Liver (tissue), 9 donors: ENCODE results near the gene ENHO. TPM values are rescaled to one million over a fixed set of nuclear protein-coding genes. Genes with fewer than 3 reads are reported as not detected.

Source experiments
- DNase-seq: peaks from one replicate; pipeline ENCODE4 v3.0.0-alpha.2; 2017; ENCODE audit warnings: low spot score
- H3K27ac ChIP-seq, 2 donors: one replicate each; pipeline ENCODE4 v1.7.0; 2013; ENCODE audit warnings: inconsistent platforms in 2 of 2, low read length in 2 of 2, control low read depth in 1 of 2, low read depth in 1 of 2, mild to moderate bottlenecking in 1 of 2
- H3K27me3 ChIP-seq, 4 donors: one replicate each; pipeline versions ENCODE4 v1.6.1 to v1.7.0; 2013; ENCODE audit warnings: low read length in 3 of 4, inconsistent platforms in 1 of 4, mild to moderate bottlenecking in 1 of 4, moderate library complexity in 1 of 4; ENCODE audit not compliant: control insufficient read depth in 4 of 4, insufficient read depth in 4 of 4
- H3K36me3 ChIP-seq, 4 donors: one replicate each; pipeline versions ENCODE4 v1.6.1 to v1.7.0; 2013; ENCODE audit warnings: low read length in 3 of 4, mild to moderate bottlenecking in 3 of 4, low read depth in 1 of 4, moderate library complexity in 1 of 4; ENCODE audit not compliant: control insufficient read depth in 4 of 4, insufficient read depth in 3 of 4
- H3K4me1 ChIP-seq, 4 donors: one replicate each; pipeline versions ENCODE4 v1.6.1 to v1.7.0; 2013; ENCODE audit warnings: low read length in 3 of 4, mild to moderate bottlenecking in 3 of 4, moderate library complexity in 1 of 4; ENCODE audit not compliant: control insufficient read depth in 4 of 4, insufficient read depth in 4 of 4
- H3K4me3 ChIP-seq, 3 donors: one replicate each; pipeline versions ENCODE4 v1.6.1 to v1.7.0; 2013; ENCODE audit warnings: low read length in 3 of 3, control low read depth in 1 of 3, low read depth in 1 of 3, mild to moderate bottlenecking in 1 of 3
- H3K9ac ChIP-seq, 2 donors: one replicate each; pipeline ENCODE4 v1.7.0; 2013; ENCODE audit warnings: low read length in 2 of 2, mild to moderate bottlenecking in 2 of 2, moderate library complexity in 2 of 2, control low read depth in 1 of 2, low read depth in 1 of 2
- H3K9me3 ChIP-seq, 4 donors: one replicate each; pipeline versions ENCODE4 v1.6.1 to v1.7.0; 2013; ENCODE audit warnings: low read length in 3 of 4; ENCODE audit not compliant: control insufficient read depth in 4 of 4
- EGR1 ChIP-seq, 2 donors: IDR thresholded peaks; 2 replicates each; pipeline ENCODE4 v1.6.1; 2016 to 2018; ENCODE audit warnings: antibody characterized with exemption in 2 of 2, low read depth in 2 of 2
- FOXA1 ChIP-seq: IDR thresholded peaks from 2 replicates; pipeline ENCODE4 v1.6.1; 2016; ENCODE audit warnings: antibody characterized with exemption
- FOXA2 ChIP-seq: IDR thresholded peaks from 2 replicates; pipeline ENCODE4 v1.6.1; 2016; ENCODE audit warnings: antibody characterized with exemption
- HNF4A ChIP-seq, 2 donors: conservative IDR thresholded peaks; 2 replicates each; pipeline ENCODE4 v1.6.1; 2016; ENCODE audit warnings: antibody characterized with exemption in 2 of 2, mild to moderate bottlenecking in 2 of 2
- HNF4G ChIP-seq: IDR thresholded peaks from 2 replicates; pipeline ENCODE4 v1.6.1; 2016; ENCODE audit warnings: antibody characterized with exemption
- JUND ChIP-seq, 2 donors: IDR thresholded peaks; 2 replicates each; pipeline ENCODE4 v1.6.1; 2016; ENCODE audit warnings: antibody characterized with exemption in 2 of 2
- NR2F2 ChIP-seq: IDR thresholded peaks from 2 replicates; pipeline ENCODE4 v1.6.1; 2016; ENCODE audit warnings: antibody characterized with exemption
- RAD21 ChIP-seq, 2 donors: IDR thresholded peaks; 2 replicates each; pipeline ENCODE4 v1.6.1; 2016; ENCODE audit warnings: antibody characterized with exemption in 2 of 2, mild to moderate bottlenecking in 2 of 2
- RXRA ChIP-seq, 2 donors: IDR thresholded peaks; 2 replicates each; pipeline ENCODE4 v1.6.1; 2017 to 2018; ENCODE audit warnings: antibody characterized with exemption in 2 of 2, mild to moderate bottlenecking in 1 of 2
- SP1 ChIP-seq: IDR thresholded peaks from 2 replicates; pipeline ENCODE4 v1.6.1; 2018; ENCODE audit warnings: antibody characterized with exemption, mild to moderate bottlenecking
- TAF1 ChIP-seq: conservative IDR thresholded peaks from 2 replicates; pipeline ENCODE4 v1.6.1; 2016; ENCODE audit warnings: antibody characterized with exemption, mild to moderate bottlenecking
- YY1 ChIP-seq: IDR thresholded peaks from 2 replicates; pipeline ENCODE4 v1.6.1; 2016; ENCODE audit warnings: antibody characterized with exemption, mild to moderate bottlenecking
- ZBTB33 ChIP-seq: IDR thresholded peaks from 2 replicates; pipeline ENCODE4 v1.6.1; 2016; ENCODE audit warnings: antibody characterized with exemption
- WGBS: extraction: QIAGEN DNeasy Blood & Tissue Kit; methylation state at CpG from one replicate; pipeline ENCODE4 v1.1.7; 2013; 5-methylcytosine and 5-hydroxymethylcytosine counted together
- polyA plus RNA-seq, 2 donors: library from polyadenylated mRNA; stranded (reverse) in 1 of 2; unstranded in 1 of 2; fragments of 200-250 nt in 1 of 2; fragments of >200 nt in 1 of 2; fragmentation: Nextera tagmentation in 1 of 2; extraction: Ambion mirVana in 1 of 2; gene quantifications; one replicate each; pipeline versions ENCODE4 v1.2.1 to v1.2.3, GENCODE V29; 2013 to 2015
- total RNA-seq, 2 donors: library from RNA; depleted of rRNA; stranded (reverse); fragments of >200 nt; gene quantifications; one replicate each; pipeline ENCODE4 v1.2.3, GENCODE V29; 2014
- TF ChIP-seq, protein P1 (sequence below): fragments of 150-350 bp; IDR thresholded peaks from 2 replicates; pipeline ENCODE4 v1.5.1; 2017; ENCODE audit warnings: improper control_type of control experiment, low read depth, low read length; ENCODE audit not compliant: missing input control
- TF ChIP-seq, protein P2 (sequence below): IDR thresholded peaks from 2 replicates; pipeline ENCODE4 v1.6.1; 2016; ENCODE audit warnings: antibody characterized with exemption, mild to moderate bottlenecking
- TF ChIP-seq, protein P3 (sequence below): IDR thresholded peaks from 2 replicates; pipeline ENCODE4 v1.6.1; 2016; ENCODE audit warnings: antibody characterized with exemption
- TF ChIP-seq, protein P4 (sequence below): IDR thresholded peaks from 2 replicates; pipeline ENCODE4 v1.6.1; 2016; ENCODE audit warnings: antibody characterized with exemption
- donor health status: healthy.
- donor health status: healthy.
- donor health status: healthy.
- donor health status: healthy.
- donor health status: healthy.

Gene ENHO
- total and polyA plus RNA-seq, 4 donors = 0.67 to 9.6 (median 1.9) TPM

DNA sequence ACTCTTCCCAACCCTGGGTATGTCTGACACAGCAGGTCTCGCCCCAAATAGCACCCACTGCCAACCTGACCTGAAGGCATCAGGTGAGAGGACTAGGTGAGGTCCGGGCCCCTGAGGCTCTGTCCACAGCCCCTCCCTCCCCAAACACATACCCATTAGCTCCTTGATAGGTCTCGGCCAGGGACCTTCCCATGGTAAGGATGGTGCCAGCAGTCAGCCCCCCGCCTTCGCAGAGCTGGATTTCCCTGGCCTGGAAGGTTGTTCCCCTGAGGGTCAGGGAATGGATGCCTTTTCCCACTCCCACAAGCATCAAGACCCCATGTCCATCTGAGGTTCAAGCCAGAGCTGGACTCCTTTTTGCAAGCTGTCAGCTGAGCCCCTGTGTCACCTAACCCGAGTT lies 2.7 kb downstream of the ENHO start:
- no peak for TF ChIP-seq JUND (IDR thresholded peaks at IDR 0.05)
- no peak for TF ChIP-seq NR2F2
- no peak for TF ChIP-seq EGR1 (IDR thresholded peaks at IDR 0.05; ENCODE audit: low read depth in 2 of 2)
- TF ChIP-seq TAF1 = no peak
- no peaks in the 10 kb centered on the region for H3K9me3 ChIP-seq
- H3K4me1 ChIP-seq = peaks cover 8 to 34% (median 24%) of the 10 kb centered on the region in 4 donors
- H3K27ac ChIP-seq = no peak overlapping the region
- no peaks in the 10 kb centered on the region for H3K27me3 ChIP-seq
- no peak overlapping the region for H3K9ac ChIP-seq
- DNase-seq = no peak
- WGBS = 86% methylated on average over 6 of the region's 6 CpGs
- H3K4me3 ChIP-seq = no peak overlapping the region
- no peaks in the 10 kb centered on the region for H3K36me3 ChIP-seq

GRCh38 chr9:34519321-34520020 lies 3.3 kb downstream of the ENHO start:
- Histone ChIP-seq H3K27ac (no peak overlapping the region), H3K36me3 (no peaks in the 10 kb centered on the region), H3K4me3 (no peak overlapping the region), H3K27me3 (no peaks in the 10 kb centered on the region), H3K9me3 (no peaks in the 10 kb centered on the region), H3K9ac (no peak overlapping the region), H3K4me1 (peaks cover 8 to 34% (median 24%) of the 10 kb centered on the region in 4 donors)
- DNase-seq = no peak
- 79% methylated on average over 2 of the region's 2 CpGs for WGBS
- TF ChIP-seq RAD21 (IDR thresholded peaks at IDR 0.05) (peak; percentile 81 to 82), HNF4G (no peak)
- TF ChIP-seq, protein P1, sequence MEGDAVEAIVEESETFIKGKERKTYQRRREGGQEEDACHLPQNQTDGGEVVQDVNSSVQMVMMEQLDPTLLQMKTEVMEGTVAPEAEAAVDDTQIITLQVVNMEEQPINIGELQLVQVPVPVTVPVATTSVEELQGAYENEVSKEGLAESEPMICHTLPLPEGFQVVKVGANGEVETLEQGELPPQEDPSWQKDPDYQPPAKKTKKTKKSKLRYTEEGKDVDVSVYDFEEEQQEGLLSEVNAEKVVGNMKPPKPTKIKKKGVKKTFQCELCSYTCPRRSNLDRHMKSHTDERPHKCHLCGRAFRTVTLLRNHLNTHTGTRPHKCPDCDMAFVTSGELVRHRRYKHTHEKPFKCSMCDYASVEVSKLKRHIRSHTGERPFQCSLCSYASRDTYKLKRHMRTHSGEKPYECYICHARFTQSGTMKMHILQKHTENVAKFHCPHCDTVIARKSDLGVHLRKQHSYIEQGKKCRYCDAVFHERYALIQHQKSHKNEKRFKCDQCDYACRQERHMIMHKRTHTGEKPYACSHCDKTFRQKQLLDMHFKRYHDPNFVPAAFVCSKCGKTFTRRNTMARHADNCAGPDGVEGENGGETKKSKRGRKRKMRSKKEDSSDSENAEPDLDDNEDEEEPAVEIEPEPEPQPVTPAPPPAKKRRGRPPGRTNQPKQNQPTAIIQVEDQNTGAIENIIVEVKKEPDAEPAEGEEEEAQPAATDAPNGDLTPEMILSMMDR = peak; percentile 44

DNA sequence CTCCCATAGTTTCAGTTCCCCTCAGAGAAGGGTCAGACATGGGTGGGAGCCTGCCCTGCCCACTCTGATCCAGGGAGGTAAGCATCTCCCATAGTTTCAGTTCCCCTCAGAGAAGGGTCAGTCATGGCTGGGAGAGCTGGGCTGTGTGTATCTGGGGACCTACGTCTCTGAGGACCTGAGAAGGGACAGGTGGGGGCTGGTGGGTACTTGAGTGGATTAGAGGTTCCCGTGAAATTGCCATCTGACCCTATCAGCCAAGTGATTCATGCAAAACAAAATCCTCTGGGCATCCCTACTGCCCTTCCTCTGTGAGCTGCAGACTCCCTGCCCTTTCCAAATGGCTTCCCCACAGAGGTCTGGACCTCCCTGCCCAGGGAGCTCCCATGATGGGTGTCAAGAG lies 3.9 kb downstream of the ENHO start:
- 90% methylated on average over 2 of the region's 2 CpGs for WGBS
- DNase-seq = no peak
- Histone ChIP-seq H3K4me1 (peaks cover 8 to 34% (median 25%) of the 10 kb centered on the region in 4 donors), H3K4me3 (no peak overlapping the region), H3K36me3 (no peaks in the 10 kb centered on the region), H3K27me3 (no peaks in the 10 kb centered on the region), H3K27ac (no peak overlapping the region), H3K9me3 (no peaks in the 10 kb centered on the region), H3K9ac (no peak overlapping the region)
- TF ChIP-seq ZBTB33 (no peak), FOXA2 (no peak), TAF1 (no peak), JUND (IDR thresholded peaks at IDR 0.05) (no peak), HNF4A (conservative IDR thresholded peaks at IDR 0.05) (no peak), YY1 (no peak), RXRA (IDR thresholded peaks at IDR 0.05) (no peak), SP1 (no peak), EGR1 (IDR thresholded peaks at IDR 0.05; ENCODE audit: low read depth in 2 of 2) (no peak), RAD21 (IDR thresholded peaks at IDR 0.05) (no peak), FOXA1 (no peak), NR2F2 (no peak), HNF4G (no peak)
- TF ChIP-seq, protein P2, sequence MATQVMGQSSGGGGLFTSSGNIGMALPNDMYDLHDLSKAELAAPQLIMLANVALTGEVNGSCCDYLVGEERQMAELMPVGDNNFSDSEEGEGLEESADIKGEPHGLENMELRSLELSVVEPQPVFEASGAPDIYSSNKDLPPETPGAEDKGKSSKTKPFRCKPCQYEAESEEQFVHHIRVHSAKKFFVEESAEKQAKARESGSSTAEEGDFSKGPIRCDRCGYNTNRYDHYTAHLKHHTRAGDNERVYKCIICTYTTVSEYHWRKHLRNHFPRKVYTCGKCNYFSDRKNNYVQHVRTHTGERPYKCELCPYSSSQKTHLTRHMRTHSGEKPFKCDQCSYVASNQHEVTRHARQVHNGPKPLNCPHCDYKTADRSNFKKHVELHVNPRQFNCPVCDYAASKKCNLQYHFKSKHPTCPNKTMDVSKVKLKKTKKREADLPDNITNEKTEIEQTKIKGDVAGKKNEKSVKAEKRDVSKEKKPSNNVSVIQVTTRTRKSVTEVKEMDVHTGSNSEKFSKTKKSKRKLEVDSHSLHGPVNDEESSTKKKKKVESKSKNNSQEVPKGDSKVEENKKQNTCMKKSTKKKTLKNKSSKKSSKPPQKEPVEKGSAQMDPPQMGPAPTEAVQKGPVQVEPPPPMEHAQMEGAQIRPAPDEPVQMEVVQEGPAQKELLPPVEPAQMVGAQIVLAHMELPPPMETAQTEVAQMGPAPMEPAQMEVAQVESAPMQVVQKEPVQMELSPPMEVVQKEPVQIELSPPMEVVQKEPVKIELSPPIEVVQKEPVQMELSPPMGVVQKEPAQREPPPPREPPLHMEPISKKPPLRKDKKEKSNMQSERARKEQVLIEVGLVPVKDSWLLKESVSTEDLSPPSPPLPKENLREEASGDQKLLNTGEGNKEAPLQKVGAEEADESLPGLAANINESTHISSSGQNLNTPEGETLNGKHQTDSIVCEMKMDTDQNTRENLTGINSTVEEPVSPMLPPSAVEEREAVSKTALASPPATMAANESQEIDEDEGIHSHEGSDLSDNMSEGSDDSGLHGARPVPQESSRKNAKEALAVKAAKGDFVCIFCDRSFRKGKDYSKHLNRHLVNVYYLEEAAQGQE = no peak
- TF ChIP-seq, protein P3, sequence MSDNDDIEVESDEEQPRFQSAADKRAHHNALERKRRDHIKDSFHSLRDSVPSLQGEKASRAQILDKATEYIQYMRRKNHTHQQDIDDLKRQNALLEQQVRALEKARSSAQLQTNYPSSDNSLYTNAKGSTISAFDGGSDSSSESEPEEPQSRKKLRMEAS = no peak
- TF ChIP-seq, protein P1 = no peak
- TF ChIP-seq, protein P4, sequence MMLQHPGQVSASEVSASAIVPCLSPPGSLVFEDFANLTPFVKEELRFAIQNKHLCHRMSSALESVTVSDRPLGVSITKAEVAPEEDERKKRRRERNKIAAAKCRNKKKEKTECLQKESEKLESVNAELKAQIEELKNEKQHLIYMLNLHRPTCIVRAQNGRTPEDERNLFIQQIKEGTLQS = no peak
